Muscle of leg (tissue), 11 donors: ENCODE results near the gene SORL1. TPM values are rescaled to one million over a fixed set of nuclear protein-coding genes. Genes with fewer than 3 reads are reported as not detected.
A peak's percentile ranks its signal among the peaks of the same experiment; 100 is the strongest.

Source experiments
- DNase-seq: peaks from one replicate; pipeline ENCODE4 v3.0.0; 2013
- H3K27ac ChIP-seq: one replicate; pipeline ENCODE4 v1.5.1; 2013; ENCODE audit warnings: mild to moderate bottlenecking, low read length, control low read depth
- H3K27me3 ChIP-seq: one replicate; pipeline ENCODE4 v1.6.1; 2013; ENCODE audit warnings: low read length; ENCODE audit not compliant: control insufficient read depth, insufficient read depth
- H3K36me3 ChIP-seq: one replicate; pipeline ENCODE4 v1.6.1; 2013; ENCODE audit warnings: low read length; ENCODE audit not compliant: control insufficient read depth, insufficient read depth
- H3K4me1 ChIP-seq: one replicate; pipeline ENCODE4 v1.6.1; 2013; ENCODE audit warnings: low read length; ENCODE audit not compliant: control insufficient read depth, insufficient read depth
- H3K4me3 ChIP-seq: one replicate; pipeline ENCODE4 v1.5.1; 2013; ENCODE audit warnings: low read length, control low read depth
- H3K9me3 ChIP-seq: replicated peaks from 2 replicates; pipeline ENCODE4 v1.6.1; 2013; ENCODE audit warnings: low read depth, low read length; ENCODE audit not compliant: control insufficient read depth
- WGBS: methylation state at CpG from one replicate; pipeline ENCODE4 v1.1.5; 2013; ENCODE audit warnings: missing lambda C conversion rate; ENCODE audit not compliant: insufficient coverage; 5-methylcytosine and 5-hydroxymethylcytosine counted together
- polyA plus RNA-seq, 8 donors: library from polyadenylated mRNA; unstranded; fragments of 120-200 nt; gene quantifications; one replicate each; pipeline versions ENCODE4 v1.2.1 to v1.2.3, GENCODE V29; 2013; ENCODE audit warnings: inconsistent platforms in 1 of 8, low replicate concordance in 1 of 8; ENCODE audit not compliant: insufficient read length in 8 of 8, insufficient read depth in 1 of 8
- total RNA-seq: library from RNA; stranded (reverse); fragments of 120-200 nt; gene quantifications from one replicate; pipeline ENCODE4 v1.2.4, GENCODE V29; 2013

SORL1 gene
- total and polyA plus RNA-seq, 9 donors, result 1.0 to 3.1 (median 1.9) TPM

DNA sequence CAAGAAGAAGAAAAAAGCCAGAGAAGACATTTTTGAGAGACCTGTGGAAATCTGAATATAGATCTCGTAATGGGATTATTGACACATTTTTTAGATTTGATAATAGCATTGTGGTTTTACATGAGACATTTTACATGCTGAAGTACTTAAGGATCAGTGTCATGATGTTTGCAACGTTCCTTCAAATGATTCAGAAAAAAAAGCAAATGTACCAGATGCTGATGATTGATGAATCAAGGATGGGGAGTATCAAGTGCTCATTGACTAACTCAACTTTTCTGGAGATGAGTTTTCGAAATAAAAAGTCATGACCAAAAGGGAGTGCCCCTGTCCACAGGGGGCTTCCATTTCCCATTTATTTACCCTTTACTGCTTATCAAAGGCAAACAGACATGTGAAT lies 207.7 kb downstream of the SORL1 start:
- DNase-seq, result no peak
- Histone ChIP-seq H3K27ac (no peak overlapping the region), H3K27me3 (peaks cover 2% of the 10 kb centered on the region), H3K36me3 (no peaks in the 10 kb centered on the region), H3K4me1 (peaks cover 19% of the 10 kb centered on the region), H3K9me3 (no peaks in the 10 kb centered on the region), H3K4me3 (no peak overlapping the region)
- 90% methylated on average over 2 of the region's 3 CpGs for whole genome bisulfite sequencing

DNA sequence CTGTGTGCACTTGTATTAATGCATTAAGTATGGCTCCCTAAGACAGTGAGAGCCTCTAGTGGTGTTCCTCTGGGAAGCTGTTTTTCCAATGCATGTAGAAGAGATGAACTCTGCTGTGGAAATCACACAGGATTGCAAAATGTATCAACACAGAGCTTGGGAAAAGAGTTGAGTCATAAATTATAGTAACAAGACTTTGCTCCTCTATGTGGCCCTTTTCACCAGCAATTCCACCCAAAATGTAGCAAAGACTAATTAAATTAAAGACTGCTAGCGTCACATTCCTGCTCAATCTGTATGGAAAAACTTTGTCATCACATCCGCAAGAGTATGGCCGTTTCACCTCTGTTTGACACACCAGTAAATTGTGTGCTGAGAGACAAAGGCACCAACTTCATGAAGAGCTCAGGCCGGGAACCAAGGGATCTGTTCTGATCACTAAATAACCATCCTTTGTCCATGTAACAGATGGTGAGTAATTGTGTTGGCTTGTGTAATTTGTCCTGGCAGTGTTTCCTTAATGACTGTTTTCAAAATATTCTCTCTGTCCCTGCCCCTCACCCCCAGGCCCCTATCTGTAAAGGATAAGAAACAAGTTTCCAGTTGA lies 209.9 kb downstream of the SORL1 start:
- H3K9me3 ChIP-seq, result no peaks in the 10 kb centered on the region
- DNase-seq, result peak; percentile 46
- H3K27me3 ChIP-seq, result no peaks in the 10 kb centered on the region
- H3K27ac ChIP-seq, result no peak overlapping the region
- WGBS, result 67% methylated on average over 3 of the region's 4 CpGs
- H3K4me1 ChIP-seq, result peaks cover 5% of the 10 kb centered on the region
- H3K4me3 ChIP-seq, result no peak overlapping the region
- H3K36me3 ChIP-seq, result no peaks in the 10 kb centered on the region

DNA sequence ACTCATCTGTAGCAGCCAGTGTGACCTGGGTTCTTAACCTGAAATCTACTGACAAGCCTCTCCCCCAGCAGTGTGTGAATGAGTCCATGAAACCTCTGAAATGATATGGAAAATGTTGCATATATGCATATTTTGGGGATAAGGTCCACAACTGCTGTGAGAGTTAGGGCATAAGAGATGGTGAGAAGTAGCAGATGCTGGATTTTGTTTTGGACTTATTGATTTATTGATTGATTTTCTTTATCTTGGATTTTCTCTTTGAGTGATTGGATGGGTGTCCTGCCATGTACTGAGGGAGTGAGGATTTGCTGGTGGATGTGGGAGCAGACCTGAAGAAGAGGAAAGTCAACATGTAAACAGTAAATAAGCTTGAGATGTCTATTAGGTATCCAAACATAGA lies 212.0 kb downstream of the SORL1 start:
- Histone ChIP-seq H3K36me3 (no peaks in the 10 kb centered on the region), H3K9me3 (peaks cover 2% of the 10 kb centered on the region), H3K27ac (no peak overlapping the region), H3K4me3 (no peak overlapping the region), H3K4me1 (no peaks in the 10 kb centered on the region), H3K27me3 (no peaks in the 10 kb centered on the region)
- no peak for DNase-seq

DNA sequence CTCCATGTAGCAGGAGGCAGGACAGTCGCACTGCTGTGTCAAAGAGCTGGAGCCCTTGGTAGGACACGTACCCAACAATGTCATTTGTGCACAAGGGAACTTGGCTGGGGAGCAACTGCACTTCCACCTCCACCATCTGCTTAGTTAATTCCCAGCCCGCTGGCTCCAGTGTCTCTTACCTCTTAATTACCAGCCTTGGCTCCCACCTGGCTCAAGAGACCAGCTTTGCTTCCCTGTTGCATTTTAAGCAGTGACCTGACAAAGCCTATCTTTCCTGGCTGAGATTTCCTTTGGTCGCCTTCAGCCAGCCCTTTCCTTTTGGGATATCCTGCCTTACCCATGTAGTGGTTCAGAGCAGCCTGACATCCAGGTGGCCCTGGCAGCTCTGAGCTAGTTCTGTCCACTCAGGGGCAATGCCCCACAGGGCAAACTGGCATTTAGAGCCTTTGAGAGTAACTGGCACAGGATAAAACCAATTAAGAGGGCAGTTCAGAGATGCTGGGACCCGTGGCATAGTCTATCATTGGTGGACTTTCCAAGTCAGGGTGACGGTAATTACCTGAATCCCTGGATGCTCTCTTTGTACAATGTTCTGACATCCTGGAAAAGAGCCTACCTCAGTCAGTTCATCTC lies 213.2 kb downstream of the SORL1 start:
- H3K9me3 ChIP-seq, result peaks cover 2% of the 10 kb centered on the region
- H3K4me1 ChIP-seq, result peaks cover 4% of the 10 kb centered on the region
- H3K27me3 ChIP-seq, result no peaks in the 10 kb centered on the region
- H3K36me3 ChIP-seq, result no peaks in the 10 kb centered on the region
- H3K4me3 ChIP-seq, result no peak overlapping the region
- no peak overlapping the region for H3K27ac ChIP-seq
- no peak for DNase-seq
- 70% methylated on average over 5 of the region's 6 CpGs for WGBS

DNA sequence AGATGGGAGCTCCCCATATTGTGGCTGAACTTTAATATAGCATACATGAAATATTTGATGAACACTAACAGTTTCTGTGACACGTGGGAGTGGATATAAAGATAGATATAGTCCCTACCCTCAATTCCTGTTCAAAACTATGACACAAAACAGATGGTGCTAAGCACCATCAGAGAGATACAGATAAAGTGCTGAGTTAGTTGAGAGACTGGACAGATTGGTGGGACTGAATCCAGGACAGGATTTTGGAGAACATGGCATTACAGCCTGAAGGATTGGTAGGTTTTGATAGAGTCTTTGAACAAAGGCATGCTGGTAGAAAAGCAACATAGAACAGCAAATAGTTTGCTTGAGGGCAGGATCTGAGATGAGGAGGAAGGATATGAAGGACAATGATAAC lies 215.7 kb downstream of the SORL1 start:
- Histone ChIP-seq H3K36me3 (no peaks in the 10 kb centered on the region), H3K9me3 (peaks cover 2% of the 10 kb centered on the region), H3K4me1 (peaks cover 22% of the 10 kb centered on the region), H3K27ac (no peak overlapping the region), H3K4me3 (no peak overlapping the region), H3K27me3 (no peaks in the 10 kb centered on the region)
- WGBS, result no CpG with 5 or more reads among the region's 1 CpG
- no peak for DNase-seq

DNA sequence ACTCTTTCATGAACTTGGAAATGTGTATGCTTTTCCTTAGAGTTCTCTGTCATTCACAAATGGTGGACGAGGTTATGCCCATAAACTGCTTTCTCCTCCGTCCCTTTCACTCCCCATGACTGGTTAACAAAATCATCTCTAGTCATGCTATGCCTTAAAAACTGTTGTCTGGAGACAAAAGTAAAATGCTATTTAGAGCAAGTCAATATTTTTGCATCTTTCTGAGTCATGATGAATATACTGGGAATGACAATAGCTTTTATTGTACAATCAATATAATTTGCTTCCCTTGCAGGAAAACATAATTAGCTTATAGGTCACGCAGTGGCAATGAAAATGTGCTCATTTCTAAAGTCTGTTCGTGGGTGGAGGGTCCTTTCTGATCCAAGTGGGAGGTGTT lies 217.3 kb downstream of the SORL1 start:
- no peak for DNase-seq
- Histone ChIP-seq H3K4me3 (no peak overlapping the region), H3K27me3 (no peaks in the 10 kb centered on the region), H3K27ac (no peak overlapping the region), H3K9me3 (peaks cover 2% of the 10 kb centered on the region), H3K4me1 (peaks cover 31% of the 10 kb centered on the region), H3K36me3 (no peaks in the 10 kb centered on the region)
- WGBS, result 20% methylated on average over 1 of the region's 4 CpGs

DNA sequence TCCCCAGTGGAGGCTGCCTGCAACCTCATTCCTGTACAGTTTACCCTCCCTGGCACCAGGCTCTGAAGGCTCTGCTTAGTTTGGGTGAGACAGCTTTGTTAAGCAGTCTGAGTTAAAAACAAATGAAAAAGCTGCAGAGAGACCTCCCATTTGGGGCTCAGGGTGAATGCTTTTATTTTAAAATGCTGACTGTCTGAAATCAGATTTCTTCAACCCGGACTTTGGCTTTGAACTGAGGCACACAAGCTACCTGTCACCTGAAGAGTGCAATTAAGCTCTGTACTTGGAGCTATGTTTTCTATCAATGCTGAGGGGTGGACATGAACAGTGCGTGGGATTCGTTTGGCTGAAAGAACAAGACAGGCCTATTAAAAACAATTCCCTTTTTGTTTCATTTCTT lies 218.2 kb downstream of the SORL1 start:
- Histone ChIP-seq H3K27ac (no peak overlapping the region), H3K27me3 (no peaks in the 10 kb centered on the region), H3K9me3 (peaks cover 2% of the 10 kb centered on the region), H3K4me1 (peaks cover 31% of the 10 kb centered on the region), H3K36me3 (no peaks in the 10 kb centered on the region), H3K4me3 (no peak overlapping the region)
- no peak for DNase-seq
- 50% methylated on average over 1 of the region's 3 CpGs for WGBS

DNA sequence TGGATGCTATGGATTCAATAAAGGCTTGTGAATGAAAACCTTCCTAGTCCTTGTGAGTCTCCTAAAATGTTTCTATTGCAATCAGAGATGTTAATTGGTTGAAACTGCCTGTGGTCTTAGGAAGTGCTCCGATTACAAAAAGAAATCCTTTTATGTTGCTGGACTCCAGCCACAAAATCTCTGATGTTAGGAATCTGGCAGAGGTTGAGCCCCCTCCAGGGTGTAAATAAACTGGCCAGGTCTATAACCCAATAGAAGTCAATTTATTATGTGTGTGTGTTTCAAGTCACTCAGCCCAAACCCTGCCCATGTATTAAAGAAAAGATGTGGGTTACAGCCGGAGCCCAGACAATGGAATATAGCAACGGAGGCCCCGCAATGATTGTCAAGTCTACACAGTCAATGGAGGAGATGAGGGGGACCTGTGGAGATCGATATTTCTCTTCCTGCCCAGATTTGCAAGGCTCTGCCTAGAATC lies 218.7 kb downstream of the SORL1 start:
- Histone ChIP-seq H3K4me1 (peaks cover 31% of the 10 kb centered on the region), H3K9me3 (peaks cover 2% of the 10 kb centered on the region), H3K27me3 (no peaks in the 10 kb centered on the region), H3K4me3 (no peak overlapping the region), H3K27ac (peak overlapping the region; percentile 81), H3K36me3 (no peaks in the 10 kb centered on the region)
- WGBS, result 42% methylated on average over 5 of the region's 5 CpGs
- peak; percentile 62 for DNase-seq

DNA sequence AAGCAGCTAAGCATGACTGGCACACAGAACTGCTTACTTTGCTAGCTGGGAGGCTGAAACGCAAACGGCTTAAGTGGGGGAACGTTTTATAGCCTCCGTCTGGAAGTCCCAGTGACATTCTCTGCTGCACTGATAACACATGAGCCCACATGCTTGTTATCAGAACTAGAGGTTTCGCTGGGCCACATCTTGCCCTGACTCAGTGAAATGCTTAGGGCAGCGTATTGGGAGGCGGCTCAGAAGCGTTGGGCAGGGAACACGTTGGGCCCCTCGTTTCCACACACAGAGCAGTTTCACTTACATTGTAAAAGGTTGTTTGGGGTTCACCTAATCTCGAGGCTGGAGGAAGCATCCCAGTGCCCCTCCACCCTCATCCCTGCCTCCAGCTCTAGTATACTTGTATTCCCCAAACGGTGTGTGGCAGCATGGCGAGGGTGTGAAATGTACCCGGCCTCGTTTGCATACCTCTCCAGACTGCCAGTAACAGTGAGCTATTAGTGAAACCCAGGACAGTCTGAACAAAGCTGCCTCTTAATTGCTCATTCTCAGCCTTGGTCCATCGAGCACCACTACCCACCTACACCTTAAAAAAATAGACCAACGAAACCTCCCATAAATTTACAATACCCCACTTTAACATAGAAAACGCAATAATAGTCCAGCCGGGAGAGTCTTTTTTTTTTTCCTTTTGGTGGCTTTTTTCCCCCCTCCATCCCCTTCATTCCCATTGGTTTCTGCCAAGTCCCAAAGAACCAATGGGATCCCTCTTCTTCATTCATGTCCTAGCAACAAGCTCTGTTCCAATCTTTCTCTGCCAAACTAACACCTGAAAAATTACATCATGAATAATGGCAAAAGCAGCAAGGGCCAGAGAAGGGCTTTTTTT lies 219.4 kb downstream of the SORL1 start:
- Histone ChIP-seq H3K36me3 (no peaks in the 10 kb centered on the region), H3K27me3 (no peaks in the 10 kb centered on the region), H3K9me3 (peaks cover 2% of the 10 kb centered on the region), H3K4me3 (no peak overlapping the region), H3K4me1 (peaks cover 31% of the 10 kb centered on the region), H3K27ac (peak overlapping the region; percentile 81)
- 22% methylated on average over 10 of the region's 19 CpGs for WGBS
- DNase-seq, result peak; percentile 98
